Ramos (cell line): Measurements from ENCODE around the gene APBB2.

Experiments used
- in situ Hi-C: fragments of 300-500 bp; cut with MboI; formaldehyde crosslinking; loops from one replicate; pipeline ENCODE4 v1.14.3; 2022; ENCODE audit warnings: low sequenced_read_pairs; ENCODE audit not compliant: unreplicated experiment

Gene APBB2

GRCh38 chr4:40890199-40890598 is 324.1 kb downstream of the APBB2 start:
- in situ Hi-C loops = no loop called here

- in situ Hi-C loops = no loop called here
Measured at GRCh38 chr4:40888933-40889332, 325.4 kb downstream of the APBB2 start.

DNA sequence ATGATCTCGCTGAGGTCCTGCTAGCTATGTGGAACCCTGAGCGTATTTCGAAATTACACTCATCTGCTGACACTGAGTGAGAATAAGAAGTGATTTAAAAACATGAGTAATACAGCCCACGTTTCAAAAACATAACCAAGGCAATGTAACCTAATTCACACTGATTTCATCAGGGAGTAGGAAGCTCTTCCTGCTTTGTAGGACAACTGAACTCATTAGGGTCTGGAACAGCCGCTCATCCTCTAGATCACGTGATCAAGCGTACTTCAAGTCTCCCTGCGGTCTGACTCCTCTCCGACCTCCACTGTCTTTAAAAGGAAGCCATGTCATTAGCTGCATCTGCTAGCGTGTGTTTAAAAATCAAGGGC is 326.6 kb downstream of the APBB2 start:
- in situ Hi-C loops = no loop called here

DNA sequence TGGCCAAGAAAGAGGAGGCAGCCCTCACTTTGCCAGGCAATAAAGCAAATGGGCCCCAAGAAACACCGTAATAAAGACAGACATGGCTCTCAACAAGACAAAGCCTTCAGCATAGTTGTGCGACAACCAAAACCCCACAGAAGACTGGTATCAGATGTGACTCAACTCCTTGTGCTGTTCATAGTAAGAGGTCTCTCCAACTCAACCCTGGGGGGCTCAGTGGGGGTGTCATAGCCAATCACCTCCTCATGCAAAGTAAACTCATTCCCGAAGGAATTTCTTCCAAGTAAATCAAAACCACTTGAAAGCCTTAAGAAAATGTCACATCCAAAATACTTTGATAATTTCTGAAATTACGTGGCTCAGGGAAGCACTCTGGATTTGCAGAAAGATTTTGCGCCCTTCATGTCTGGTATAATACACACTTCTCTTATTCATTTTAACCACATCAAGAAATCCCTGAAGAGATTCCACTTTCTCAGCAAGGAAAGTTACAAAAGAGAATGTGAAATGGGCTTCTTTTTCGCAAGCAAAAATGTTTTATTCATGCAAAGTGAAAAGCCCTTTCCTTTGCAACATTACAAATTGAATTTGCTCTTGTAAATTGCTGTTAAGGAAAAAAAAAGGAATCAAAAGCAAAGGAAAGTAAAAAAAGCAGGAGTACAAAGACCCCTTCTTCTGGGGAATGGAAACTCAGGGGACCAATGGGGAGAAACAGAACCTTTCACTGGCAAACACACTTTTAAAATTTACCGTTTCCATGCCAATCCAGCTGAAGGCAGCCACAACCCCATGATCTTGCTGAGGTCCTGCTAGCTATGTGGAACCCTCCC is 327.2 kb downstream of the APBB2 start:
- in situ Hi-C loops = no loop called here

DNA sequence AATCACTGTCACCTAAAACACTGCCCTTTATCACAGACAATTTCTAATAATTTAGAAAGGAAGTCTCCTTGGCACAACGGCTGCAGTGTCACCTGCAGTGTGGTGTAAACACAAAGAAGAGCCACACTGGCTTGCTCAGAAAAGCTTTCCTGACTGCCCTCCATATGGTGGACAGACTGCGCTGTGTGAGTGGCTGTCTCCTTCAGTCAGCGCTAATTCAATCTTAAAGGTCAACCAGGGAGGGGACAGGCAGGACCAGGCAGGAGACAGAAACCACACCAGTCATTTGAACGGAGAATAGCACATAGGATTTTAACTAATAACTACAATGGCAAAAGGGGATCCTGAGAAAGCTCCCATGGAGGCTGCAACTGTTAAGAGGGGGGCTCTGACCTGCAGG is 332.5 kb downstream of the APBB2 start:
- in situ Hi-C loops = no loop called here

GRCh38 chr4:40881096-40881495 is 333.2 kb downstream of the APBB2 start:
- in situ Hi-C loops = no loop called here

- in situ Hi-C loops = no loop called here
Measured at GRCh38 chr4:40878548-40879055, 335.7 kb downstream of the APBB2 start.

DNA sequence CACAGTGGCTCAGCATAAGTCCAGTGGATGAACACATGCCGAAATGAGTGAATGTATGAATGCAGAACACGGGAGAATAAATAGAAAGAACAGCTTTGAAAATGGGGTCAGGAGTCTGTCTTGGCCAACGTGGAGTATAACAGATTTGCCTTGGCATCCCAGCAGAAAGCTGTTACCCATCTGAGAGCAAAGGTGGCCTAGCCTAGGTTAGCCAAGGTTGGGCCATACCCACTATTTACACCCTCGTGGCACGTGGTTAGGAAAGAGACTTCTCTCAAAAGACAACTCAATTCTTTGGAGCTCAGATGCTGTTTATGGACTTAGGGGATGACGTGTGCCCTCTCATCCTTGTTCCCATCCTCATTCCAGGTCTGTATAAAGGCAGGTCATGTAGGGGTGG is 337.3 kb downstream of the APBB2 start:
- in situ Hi-C loops = no loop called here

DNA sequence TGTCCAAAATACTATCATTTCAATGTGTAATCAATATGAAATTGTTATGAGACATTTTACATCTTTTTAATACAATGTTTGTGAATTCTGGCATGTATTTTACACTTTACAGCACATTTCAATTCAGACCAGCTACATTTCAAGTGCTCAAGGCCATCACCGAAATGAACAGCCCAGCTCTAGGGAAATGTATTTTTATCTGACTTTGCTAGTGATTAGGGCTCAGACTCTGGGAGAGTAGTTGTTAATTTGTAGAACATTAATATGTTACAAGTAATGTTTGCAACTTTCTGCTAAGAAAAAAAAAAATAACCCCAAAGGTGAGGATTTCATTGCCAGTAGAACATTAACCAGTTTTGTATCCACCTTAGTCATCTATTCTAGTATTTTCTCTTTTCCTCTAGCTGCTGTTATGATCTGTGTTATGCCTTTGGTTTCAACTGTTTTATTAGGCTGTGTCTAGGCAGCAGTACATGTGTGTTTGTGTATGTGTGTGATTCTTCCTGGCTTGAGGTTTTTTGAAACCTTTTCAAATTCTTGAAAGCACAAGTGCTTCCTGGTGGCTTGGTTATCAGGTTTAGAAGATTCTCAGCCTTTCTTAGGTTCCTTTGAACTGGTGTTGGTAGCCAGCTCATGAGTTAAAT is 338.7 kb downstream of the APBB2 start:
- in situ Hi-C loops = no loop called here

- in situ Hi-C loops = no loop called here
Measured at GRCh38 chr4:40874901-40875300, 339.4 kb downstream of the APBB2 start.

DNA sequence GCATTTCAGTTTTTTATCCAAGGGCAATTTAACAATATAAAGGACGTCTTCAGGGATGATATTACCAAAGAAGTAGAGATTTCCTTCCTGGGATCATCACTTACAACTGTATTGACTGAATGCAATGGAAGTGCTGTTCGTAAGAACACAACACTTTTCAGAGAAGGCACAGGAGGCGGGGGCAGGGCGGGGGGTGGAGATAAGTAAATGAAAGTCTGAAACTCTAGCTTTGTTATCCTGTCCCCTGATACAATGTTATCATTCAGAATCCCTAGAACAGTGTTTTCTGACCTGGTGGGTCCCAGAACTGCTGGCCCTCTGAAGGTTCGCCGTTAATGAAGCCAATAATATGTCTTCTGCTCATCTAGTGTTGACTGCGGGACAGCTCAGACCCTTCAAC is 340.0 kb downstream of the APBB2 start:
- in situ Hi-C loops = no loop called here

DNA sequence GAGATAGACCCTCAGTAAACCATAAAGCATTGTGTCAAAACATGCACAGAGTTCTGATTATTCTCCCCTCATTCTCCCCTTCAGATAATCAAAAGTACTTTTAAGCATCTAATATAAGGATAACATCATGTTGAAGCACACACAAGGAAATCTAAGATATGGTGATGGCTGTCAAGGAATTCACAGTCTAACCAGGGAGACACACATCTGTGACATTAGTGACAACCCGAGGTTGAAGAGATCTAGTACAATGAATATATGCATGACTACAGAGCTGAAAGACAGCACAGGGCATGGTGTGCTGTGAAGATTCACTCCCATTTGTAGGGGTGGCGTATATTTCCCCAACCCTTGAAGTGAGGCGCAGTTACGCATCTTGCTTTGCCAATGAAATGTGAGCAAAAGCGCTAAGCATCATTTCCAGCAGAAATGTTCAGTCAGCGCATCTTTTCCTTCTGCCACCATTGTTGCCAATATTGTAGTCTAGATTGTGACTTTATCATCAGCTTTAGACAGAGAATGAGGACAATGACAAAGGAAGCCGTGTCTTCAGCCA is 342.6 kb downstream of the APBB2 start:
- in situ Hi-C loops = no loop called here

GRCh38 chr4:40870150-40870549 is 344.2 kb downstream of the APBB2 start:
- in situ Hi-C loops = no loop called here

DNA sequence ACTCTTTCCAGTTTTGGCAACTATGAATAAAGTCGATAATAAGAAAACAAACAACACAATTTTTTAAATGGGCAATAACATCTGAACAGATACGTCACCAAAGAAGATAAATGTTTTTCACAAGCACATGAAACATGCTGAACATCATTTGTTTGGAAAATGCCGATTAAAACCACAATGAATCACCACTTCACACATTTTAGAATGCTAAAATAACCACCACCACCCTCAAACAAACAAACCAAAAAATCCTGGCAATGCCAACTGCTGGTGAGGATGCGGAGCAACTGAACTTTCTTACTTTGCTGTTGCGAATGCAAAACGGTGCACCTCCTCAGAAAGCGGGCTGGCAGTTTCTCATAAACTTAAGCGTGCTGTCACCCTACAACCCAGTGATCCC is 348.6 kb downstream of the APBB2 start:
- in situ Hi-C loops = no loop called here

GRCh38 chr4:40864531-40864930 is 349.8 kb downstream of the APBB2 start:
- in situ Hi-C loops = no loop called here

GRCh38 chr4:40858962-40859361 is 355.4 kb downstream of the APBB2 start:
- in situ Hi-C loops = no loop called here

DNA sequence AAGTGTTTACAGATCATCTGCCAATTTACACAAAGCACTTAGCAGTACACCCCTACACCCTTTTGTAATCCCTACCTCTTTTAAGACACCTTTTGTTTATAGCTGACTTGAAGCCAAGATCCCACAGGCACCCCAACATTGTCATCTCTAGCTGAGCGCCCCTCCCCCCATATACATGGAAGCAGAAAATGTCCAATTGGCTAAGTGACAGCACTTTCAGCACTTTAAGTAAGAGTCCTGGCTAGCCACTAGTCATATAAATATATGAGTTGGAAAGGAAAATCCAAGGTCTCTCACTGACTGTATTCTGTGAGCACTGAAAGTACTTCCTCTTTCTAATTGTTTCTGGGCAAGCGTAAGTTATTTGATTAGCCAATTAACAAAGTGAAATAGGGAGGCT is 356.4 kb downstream of the APBB2 start:
- in situ Hi-C loops = no loop called here

GRCh38 chr4:40856840-40857362 is 357.4 kb downstream of the APBB2 start:
- in situ Hi-C loops = no loop called here

GRCh38 chr4:40856277-40856839 is 358.0 kb downstream of the APBB2 start:
- in situ Hi-C loops = no loop called here

GRCh38 chr4:40850496-40850895 is 363.8 kb downstream of the APBB2 start:
- in situ Hi-C loops = no loop called here

- in situ Hi-C loops = no loop called here
Measured at GRCh38 chr4:40848940-40849339, 365.4 kb downstream of the APBB2 start.
